ENCODE data around the gene NFIB.

- TF ChIP-seq CTCF (conservative IDR thresholded peaks at IDR 0.05): no peak
- TF ChIP-seq EZH2 (IDR thresholded peaks at IDR 0.05; ENCODE audit: low read depth): no peak
Observed at GRCh38 chr9:14180093-14180959, 133.6 kb downstream of the NFIB start.

All from PC-9 (cell line).